ENCODE results near the gene TNXB.
"Not testable (repeated sequence)": the region's sequence is repeated elsewhere in the genome, so short reads cannot be mapped to it uniquely, and the experiment has no call there.

Gene TNXB

GRCh38 chr6:32084780-32085179 is 24.4 kb downstream of the TNXB start:
- FAIRE-seq = no peak

- no peak for FAIRE-seq
These were observed 25.0 kb downstream of the TNXB start for GRCh38 chr6:32083812-32084768.

- FAIRE-seq = no peak
These were observed 26.2 kb downstream of the TNXB start for GRCh38 chr6:32082935-32083334.

GRCh38 chr6:32082478-32082877 is 26.7 kb downstream of the TNXB start:
- FAIRE-seq = no peak

- FAIRE-seq = no peak
These were observed 27.8 kb downstream of the TNXB start for GRCh38 chr6:32081168-32081990.

- FAIRE-seq = no peak
These were observed 29.4 kb downstream of the TNXB start for GRCh38 chr6:32079566-32080290.

- no peak for FAIRE-seq
These were observed 32.8 kb downstream of the TNXB start for GRCh38 chr6:32076321-32076809.

- FAIRE-seq = no peak
These were observed 33.4 kb downstream of the TNXB start for GRCh38 chr6:32075781-32076180.

- FAIRE-seq = no peak
These were observed 34.1 kb downstream of the TNXB start for GRCh38 chr6:32074996-32075532.

GRCh38 chr6:32073613-32074012 is 35.5 kb downstream of the TNXB start:
- no peak for FAIRE-seq

GRCh38 chr6:32073101-32073500 is 36.0 kb downstream of the TNXB start:
- FAIRE-seq = no peak

GRCh38 chr6:32070814-32071543 is 38.2 kb downstream of the TNXB start:
- FAIRE-seq = no peak

GRCh38 chr6:32069878-32070515 is 39.1 kb downstream of the TNXB start:
- FAIRE-seq = no peak

GRCh38 chr6:32069460-32069859 is 39.7 kb downstream of the TNXB start:
- FAIRE-seq = no peak

GRCh38 chr6:32068867-32069266 is 40.3 kb downstream of the TNXB start:
- FAIRE-seq = no peak

GRCh38 chr6:32068315-32068714 is 40.8 kb downstream of the TNXB start:
- FAIRE-seq = not testable (repeated sequence)

GRCh38 chr6:32067521-32067920 is 41.6 kb downstream of the TNXB start:
- FAIRE-seq = not testable (repeated sequence)

GRCh38 chr6:32064706-32065105 is 44.4 kb downstream of the TNXB start:
- FAIRE-seq = no peak

- FAIRE-seq = no peak
These were observed 48.0 kb downstream of the TNXB start for GRCh38 chr6:32060966-32061655.

- FAIRE-seq = no peak
These were observed 50.6 kb downstream of the TNXB start for GRCh38 chr6:32058511-32058963.

GRCh38 chr6:32057966-32058365 is 51.2 kb downstream of the TNXB start:
- no peak for FAIRE-seq
